K562 (cell line): Measurements from ENCODE around the gene EZH1. TPM values are rescaled to one million over a fixed set of nuclear protein-coding genes. Genes with fewer than 3 reads are reported as not detected.
A peak's percentile ranks its signal among the peaks of the same experiment; 100 is the strongest.

Experiments used
- DACH1 ChIP-seq: fragments of 450-650 bp; IDR thresholded peaks from 2 replicates; pipeline ENCODE4 v1.6.1; 2018; ENCODE audit not compliant: partially characterized antibody
- DIDO1 ChIP-seq: fragments of 450-650 bp; IDR thresholded peaks from 2 replicates; pipeline ENCODE4 v1.6.1; 2016; ENCODE audit warnings: low read depth, missing biosample characterization, missing genetic modification characterization
- HNRNPH1 ChIP-seq: fragments of 200-400 bp; formaldehyde crosslinking; optimal IDR thresholded peaks from 2 replicates; pipeline ENCODE3; 2017; ENCODE audit warnings: low read depth, mild to moderate bottlenecking, low read length, moderate library complexity
- MED1 ChIP-seq: sonication (generic); formaldehyde crosslinking; IDR thresholded peaks from 2 replicates; pipeline ENCODE4 v1.8.1; 2023; ENCODE audit warnings: missing genetic modification reagents, borderline replicate concordance
- MXI1 ChIP-seq: IDR thresholded peaks from 2 replicates; pipeline ENCODE4 v1.6.1; 2011; ENCODE audit warnings: low read depth, mild to moderate bottlenecking, improper control_type of control experiment, low read length
- NFE2L1 ChIP-seq: fragments of 450-650 bp; IDR thresholded peaks from 2 replicates; pipeline ENCODE4 v1.6.1; 2016; ENCODE audit warnings: missing genetic modification characterization, low read depth, mild to moderate bottlenecking, missing compliant biosample characterization, moderate library complexity, borderline replicate concordance
- ZNF316 ChIP-seq: fragments of 450-650 bp; IDR thresholded peaks from 2 replicates; pipeline ENCODE4 v1.6.1; 2016
- polyA plus RNA-seq, 8 experiments: library from polyadenylated mRNA; depleted of rRNA in 4 of 8; stranded (reverse) in 5 of 8; unstranded in 3 of 8; fragments of >200 nt; fragmentation: Nextera tagmentation in 2 of 8; fragmentation: Illumina TruSeq in 1 of 8; extraction: Ambion mirVana in 2 of 8; extraction: Trizol in 1 of 8; gene quantifications; 2 replicates each; pipeline versions ENCODE4 v1.2.1 to v1.2.3, GENCODE V29; 2011 to 2014; ENCODE audit warnings: inconsistent platforms in 1 of 8, missing spikeins in 1 of 8
- total RNA-seq, 7 experiments: library from RNA; depleted of rRNA in 6 of 7; stranded (reverse); fragments of >200 nt in 6 of 7; fragmentation: Illumina TruSeq in 2 of 7; extraction: Trizol in 2 of 7; gene quantifications; 2 replicates each; pipeline versions ENCODE4 v1.2.1 to v1.2.3, GENCODE V29; 2011 to 2021; ENCODE audit warnings: low replicate concordance in 1 of 7
- TF ChIP-seq, protein P1 (sequence below): fragments of 450-650 bp; formaldehyde crosslinking; IDR thresholded peaks from 2 replicates; pipeline ENCODE4 v1.4.0; 2020; ENCODE audit warnings: mild to moderate bottlenecking
- TF ChIP-seq, protein P2 (sequence below): fragments of 200-800 bp; sonication (Bioruptor generic); IDR thresholded peaks from 2 replicates; pipeline ENCODE4 v1.6.1; 2017; ENCODE audit warnings: missing genetic modification characterization, missing compliant biosample characterization
- TF ChIP-seq, protein P3 (sequence below): fragments of 200-600 bp; sonication (generic); IDR thresholded peaks from one replicate; pipeline ENCODE4 v1.6.1; 2012; ENCODE audit warnings: mild to moderate bottlenecking, low read depth, low read length, inconsistent platforms
- TF ChIP-seq, protein P4 (sequence below): sonication (generic); formaldehyde crosslinking; IDR thresholded peaks from 2 replicates; pipeline ENCODE4 v1.8.0; 2022; ENCODE audit warnings: mild to moderate bottlenecking, missing genetic modification reagents
- TF ChIP-seq, protein P5 (sequence below): fragments of 450-650 bp; IDR thresholded peaks from 2 replicates; pipeline ENCODE4 v1.6.1; 2016

The EZH1 gene
- total and polyA plus RNA-seq, 9 of the 15 experiments (the other 6 are each of a cell fraction or from before 2014, with no cell fraction given): 8.6 to 40.8 (median 22.9) TPM

DNA sequence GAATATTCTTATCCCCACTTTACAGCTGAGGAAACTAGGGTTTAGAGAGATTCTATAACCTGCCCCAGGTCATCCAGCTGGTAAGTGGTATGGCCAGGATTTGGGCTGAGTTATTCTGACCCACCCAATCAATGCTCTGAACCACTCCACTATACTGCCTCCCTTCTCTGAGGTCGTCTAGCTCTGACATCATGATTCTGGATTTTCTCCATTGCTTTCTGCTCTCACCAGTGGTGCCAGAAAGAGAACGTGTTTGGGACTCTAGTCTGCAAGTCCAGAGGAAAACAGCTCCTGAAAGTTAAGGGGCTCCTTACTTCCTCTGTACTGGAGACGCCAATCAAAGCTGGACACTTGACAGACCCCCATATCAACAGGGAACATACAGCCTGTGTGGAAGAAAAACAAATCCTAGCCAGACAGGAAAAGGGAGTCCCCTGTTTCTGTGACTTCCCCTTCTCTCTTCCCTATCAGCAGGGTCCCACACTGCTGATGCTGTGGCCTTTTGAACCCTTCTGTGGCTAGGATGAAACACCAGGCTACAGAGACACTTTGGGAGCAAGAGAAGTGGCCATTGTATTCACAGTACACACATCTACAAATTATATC is 6.0 kb upstream of the EZH1 start (continued):
- TF ChIP-seq, protein P1, sequence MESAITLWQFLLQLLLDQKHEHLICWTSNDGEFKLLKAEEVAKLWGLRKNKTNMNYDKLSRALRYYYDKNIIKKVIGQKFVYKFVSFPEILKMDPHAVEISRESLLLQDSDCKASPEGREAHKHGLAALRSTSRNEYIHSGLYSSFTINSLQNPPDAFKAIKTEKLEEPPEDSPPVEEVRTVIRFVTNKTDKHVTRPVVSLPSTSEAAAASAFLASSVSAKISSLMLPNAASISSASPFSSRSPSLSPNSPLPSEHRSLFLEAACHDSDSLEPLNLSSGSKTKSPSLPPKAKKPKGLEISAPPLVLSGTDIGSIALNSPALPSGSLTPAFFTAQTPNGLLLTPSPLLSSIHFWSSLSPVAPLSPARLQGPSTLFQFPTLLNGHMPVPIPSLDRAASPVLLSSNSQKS: no peak
- TF ChIP-seq HNRNPH1 (no peak), MED1 (CRISPR knock-in tag) (no peak), ZNF316 (no peak), DACH1 (no peak), NFE2L1 (tag) (no peak), MXI1 (no peak), DIDO1 (tag) (no peak)
- TF ChIP-seq, protein P2, sequence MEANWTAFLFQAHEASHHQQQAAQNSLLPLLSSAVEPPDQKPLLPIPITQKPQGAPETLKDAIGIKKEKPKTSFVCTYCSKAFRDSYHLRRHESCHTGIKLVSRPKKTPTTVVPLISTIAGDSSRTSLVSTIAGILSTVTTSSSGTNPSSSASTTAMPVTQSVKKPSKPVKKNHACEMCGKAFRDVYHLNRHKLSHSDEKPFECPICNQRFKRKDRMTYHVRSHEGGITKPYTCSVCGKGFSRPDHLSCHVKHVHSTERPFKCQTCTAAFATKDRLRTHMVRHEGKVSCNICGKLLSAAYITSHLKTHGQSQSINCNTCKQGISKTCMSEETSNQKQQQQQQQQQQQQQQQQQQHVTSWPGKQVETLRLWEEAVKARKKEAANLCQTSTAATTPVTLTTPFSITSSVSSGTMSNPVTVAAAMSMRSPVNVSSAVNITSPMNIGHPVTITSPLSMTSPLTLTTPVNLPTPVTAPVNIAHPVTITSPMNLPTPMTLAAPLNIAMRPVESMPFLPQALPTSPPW (CRISPR knock-in tag): no peak
- TF ChIP-seq, protein P3, sequence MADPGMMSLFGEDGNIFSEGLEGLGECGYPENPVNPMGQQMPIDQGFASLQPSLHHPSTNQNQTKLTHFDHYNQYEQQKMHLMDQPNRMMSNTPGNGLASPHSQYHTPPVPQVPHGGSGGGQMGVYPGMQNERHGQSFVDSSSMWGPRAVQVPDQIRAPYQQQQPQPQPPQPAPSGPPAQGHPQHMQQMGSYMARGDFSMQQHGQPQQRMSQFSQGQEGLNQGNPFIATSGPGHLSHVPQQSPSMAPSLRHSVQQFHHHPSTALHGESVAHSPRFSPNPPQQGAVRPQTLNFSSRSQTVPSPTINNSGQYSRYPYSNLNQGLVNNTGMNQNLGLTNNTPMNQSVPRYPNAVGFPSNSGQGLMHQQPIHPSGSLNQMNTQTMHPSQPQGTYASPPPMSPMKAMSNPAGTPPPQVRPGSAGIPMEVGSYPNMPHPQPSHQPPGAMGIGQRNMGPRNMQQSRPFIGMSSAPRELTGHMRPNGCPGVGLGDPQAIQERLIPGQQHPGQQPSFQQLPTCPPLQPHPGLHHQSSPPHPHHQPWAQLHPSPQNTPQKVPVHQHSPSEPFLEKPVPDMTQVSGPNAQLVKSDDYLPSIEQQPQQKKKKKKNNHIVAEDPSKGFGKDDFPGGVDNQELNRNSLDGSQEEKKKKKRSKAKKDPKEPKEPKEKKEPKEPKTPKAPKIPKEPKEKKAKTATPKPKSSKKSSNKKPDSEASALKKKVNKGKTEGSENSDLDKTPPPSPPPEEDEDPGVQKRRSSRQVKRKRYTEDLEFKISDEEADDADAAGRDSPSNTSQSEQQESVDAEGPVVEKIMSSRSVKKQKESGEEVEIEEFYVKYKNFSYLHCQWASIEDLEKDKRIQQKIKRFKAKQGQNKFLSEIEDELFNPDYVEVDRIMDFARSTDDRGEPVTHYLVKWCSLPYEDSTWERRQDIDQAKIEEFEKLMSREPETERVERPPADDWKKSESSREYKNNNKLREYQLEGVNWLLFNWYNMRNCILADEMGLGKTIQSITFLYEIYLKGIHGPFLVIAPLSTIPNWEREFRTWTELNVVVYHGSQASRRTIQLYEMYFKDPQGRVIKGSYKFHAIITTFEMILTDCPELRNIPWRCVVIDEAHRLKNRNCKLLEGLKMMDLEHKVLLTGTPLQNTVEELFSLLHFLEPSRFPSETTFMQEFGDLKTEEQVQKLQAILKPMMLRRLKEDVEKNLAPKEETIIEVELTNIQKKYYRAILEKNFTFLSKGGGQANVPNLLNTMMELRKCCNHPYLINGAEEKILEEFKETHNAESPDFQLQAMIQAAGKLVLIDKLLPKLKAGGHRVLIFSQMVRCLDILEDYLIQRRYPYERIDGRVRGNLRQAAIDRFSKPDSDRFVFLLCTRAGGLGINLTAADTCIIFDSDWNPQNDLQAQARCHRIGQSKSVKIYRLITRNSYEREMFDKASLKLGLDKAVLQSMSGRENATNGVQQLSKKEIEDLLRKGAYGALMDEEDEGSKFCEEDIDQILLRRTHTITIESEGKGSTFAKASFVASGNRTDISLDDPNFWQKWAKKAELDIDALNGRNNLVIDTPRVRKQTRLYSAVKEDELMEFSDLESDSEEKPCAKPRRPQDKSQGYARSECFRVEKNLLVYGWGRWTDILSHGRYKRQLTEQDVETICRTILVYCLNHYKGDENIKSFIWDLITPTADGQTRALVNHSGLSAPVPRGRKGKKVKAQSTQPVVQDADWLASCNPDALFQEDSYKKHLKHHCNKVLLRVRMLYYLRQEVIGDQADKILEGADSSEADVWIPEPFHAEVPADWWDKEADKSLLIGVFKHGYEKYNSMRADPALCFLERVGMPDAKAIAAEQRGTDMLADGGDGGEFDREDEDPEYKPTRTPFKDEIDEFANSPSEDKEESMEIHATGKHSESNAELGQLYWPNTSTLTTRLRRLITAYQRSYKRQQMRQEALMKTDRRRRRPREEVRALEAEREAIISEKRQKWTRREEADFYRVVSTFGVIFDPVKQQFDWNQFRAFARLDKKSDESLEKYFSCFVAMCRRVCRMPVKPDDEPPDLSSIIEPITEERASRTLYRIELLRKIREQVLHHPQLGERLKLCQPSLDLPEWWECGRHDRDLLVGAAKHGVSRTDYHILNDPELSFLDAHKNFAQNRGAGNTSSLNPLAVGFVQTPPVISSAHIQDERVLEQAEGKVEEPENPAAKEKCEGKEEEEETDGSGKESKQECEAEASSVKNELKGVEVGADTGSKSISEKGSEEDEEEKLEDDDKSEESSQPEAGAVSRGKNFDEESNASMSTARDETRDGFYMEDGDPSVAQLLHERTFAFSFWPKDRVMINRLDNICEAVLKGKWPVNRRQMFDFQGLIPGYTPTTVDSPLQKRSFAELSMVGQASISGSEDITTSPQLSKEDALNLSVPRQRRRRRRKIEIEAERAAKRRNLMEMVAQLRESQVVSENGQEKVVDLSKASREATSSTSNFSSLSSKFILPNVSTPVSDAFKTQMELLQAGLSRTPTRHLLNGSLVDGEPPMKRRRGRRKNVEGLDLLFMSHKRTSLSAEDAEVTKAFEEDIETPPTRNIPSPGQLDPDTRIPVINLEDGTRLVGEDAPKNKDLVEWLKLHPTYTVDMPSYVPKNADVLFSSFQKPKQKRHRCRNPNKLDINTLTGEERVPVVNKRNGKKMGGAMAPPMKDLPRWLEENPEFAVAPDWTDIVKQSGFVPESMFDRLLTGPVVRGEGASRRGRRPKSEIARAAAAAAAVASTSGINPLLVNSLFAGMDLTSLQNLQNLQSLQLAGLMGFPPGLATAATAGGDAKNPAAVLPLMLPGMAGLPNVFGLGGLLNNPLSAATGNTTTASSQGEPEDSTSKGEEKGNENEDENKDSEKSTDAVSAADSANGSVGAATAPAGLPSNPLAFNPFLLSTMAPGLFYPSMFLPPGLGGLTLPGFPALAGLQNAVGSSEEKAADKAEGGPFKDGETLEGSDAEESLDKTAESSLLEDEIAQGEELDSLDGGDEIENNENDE: no peak
- TF ChIP-seq, protein P4, sequence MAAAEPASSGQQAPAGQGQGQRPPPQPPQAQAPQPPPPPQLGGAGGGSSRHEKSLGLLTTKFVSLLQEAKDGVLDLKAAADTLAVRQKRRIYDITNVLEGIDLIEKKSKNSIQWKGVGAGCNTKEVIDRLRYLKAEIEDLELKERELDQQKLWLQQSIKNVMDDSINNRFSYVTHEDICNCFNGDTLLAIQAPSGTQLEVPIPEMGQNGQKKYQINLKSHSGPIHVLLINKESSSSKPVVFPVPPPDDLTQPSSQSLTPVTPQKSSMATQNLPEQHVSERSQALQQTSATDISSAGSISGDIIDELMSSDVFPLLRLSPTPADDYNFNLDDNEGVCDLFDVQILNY (CRISPR knock-in tag): no peak
- TF ChIP-seq, protein P5, sequence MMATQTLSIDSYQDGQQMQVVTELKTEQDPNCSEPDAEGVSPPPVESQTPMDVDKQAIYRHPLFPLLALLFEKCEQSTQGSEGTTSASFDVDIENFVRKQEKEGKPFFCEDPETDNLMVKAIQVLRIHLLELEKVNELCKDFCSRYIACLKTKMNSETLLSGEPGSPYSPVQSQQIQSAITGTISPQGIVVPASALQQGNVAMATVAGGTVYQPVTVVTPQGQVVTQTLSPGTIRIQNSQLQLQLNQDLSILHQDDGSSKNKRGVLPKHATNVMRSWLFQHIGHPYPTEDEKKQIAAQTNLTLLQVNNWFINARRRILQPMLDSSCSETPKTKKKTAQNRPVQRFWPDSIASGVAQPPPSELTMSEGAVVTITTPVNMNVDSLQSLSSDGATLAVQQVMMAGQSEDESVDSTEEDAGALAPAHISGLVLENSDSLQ: peak; percentile 89
